ENCODE measurements around the gene SLC1A7.
"Not testable (repeated sequence)": the region's sequence is repeated elsewhere in the genome, so short reads cannot be mapped to it uniquely, and the experiment has no call there.

SLC1A7 gene
- total RNA-seq, result 0 reads per million in 3 experiments

GRCh38 chr1:53142226-53142853 lies at the start of gene SLC1A7:
Gene SLC1A7 (minus strand): TSS chr1:53142638. CDS start chr1:53142449, 189 bp downstream.
- no peak for DNase-seq

GRCh38 chr1:53190210-53190611 lies 47.8 kb upstream of the SLC1A7 start:
- no peak for DNase-seq

- DNase-seq, result no peak
Observed at GRCh38 chr1:53189061-53189460, 46.6 kb upstream of the SLC1A7 start.

DNA sequence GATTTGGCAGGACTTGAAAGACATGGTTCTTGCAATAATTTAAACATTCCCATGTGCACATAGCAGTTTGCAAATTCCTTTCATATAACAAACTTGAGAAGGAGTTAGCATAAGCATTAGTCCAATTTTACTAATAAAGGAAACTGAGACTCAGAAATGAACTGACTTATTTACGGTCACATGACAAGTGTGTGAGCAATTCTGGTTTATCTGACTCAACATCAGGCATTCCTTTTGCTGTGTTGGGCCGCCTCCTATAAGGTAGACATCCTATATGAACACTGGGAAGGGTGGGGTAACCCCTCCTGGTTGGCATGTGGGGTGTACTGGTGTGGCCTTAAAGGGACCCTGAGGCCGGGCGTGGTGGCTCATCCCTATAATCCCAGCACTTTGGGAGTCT lies 45.7 kb upstream of the SLC1A7 start:
- no peak for DNase-seq

DNA sequence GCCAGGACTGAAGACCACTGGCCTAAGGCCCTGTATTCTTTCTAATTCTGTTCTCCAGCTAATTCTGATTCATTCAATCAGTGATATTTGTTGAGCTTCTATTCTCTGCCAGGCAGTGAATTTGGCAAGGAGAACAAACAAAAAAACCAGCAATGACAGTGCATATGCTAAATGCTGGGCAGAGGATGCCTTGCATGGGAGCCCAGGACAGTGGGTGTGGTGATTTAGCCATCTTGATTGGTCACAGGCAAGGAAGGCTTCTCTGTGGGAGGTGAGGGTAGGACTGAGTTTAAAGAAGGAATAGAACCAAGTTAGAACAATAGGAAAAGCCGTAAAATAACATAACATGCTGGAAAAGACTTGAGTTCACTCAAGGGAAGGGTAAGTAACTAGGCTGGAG lies 45.0 kb upstream of the SLC1A7 start:
- no peak for DNase-seq

DNA sequence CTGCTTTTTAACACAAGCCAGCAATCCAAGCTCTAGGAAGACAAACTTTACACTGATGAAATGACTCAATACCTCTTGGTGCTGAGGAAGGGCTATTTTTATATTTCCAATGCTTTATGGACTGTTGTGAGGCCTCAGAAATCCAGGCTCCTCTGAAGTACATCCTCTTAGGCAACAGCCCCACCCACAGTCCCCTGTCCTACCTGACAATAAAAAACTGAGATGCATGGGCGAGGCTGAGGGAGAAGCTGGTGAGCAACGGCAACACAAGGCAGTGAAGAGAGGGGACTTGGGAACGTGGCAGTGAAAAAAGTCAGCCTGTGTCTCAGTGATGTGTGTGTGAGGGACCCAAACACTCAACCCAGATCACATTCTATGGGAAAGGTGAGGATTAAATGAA lies 44.1 kb upstream of the SLC1A7 start:
- no peak for DNase-seq

DNA sequence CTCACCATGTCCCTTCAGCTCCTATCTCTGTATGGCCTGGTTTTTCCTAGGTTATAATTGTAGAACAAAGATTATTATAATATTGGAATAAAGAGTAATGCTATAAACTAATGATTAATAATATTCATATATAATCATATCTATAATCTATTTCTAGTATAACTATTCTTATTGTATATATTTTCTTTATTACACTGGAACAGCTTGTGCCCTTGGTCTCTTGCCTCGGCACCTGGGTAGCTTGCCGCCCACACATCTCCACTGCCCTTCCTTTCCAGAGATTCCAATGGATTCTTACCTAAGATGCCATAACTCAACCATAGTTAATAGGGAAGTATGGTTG lies 43.5 kb upstream of the SLC1A7 start:
- DNase-seq, result not testable (repeated sequence)

DNA sequence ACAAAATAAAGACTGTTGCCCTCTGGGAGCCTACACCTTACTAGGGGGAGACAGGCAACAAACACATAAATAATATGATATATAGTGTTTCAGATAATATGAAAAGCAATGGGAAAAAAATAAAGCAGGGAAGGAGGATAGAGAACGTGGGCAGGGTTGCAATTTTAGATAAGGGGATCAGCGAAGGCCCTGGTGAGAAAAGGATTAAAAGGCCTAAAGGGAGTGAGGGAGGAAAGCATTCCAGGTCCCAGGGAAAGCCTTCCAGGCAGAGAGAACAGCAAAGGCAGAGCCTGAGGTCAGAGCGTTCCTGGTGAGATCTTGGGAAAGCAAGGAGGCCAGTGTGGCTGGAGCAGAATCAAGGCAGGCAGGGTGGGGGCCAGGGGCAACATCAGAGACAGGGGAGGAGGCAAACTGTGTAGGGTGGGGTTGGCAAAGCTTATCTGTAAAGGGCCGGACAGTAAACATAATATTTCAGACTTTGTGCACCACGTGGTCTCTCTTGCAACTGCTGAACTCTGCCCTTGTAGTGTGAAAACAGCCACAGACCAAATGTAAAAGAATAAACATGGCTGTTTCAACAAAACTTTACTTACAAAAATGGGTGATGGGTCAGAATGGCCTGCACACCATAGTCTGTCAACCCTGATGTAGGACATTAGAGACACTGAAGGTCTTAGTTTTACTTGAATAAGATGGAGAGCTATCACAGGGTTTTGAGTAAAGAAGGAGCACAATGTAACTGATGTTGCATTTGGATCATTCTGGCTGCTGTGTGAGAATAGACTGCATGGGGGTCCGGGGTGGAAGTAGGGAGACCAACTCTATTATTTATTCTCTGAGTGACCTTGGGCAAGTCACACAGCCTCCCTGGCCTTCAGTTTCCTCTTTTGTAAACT lies 40.9 kb upstream of the SLC1A7 start:
- DNase-seq, result no peak

DNA sequence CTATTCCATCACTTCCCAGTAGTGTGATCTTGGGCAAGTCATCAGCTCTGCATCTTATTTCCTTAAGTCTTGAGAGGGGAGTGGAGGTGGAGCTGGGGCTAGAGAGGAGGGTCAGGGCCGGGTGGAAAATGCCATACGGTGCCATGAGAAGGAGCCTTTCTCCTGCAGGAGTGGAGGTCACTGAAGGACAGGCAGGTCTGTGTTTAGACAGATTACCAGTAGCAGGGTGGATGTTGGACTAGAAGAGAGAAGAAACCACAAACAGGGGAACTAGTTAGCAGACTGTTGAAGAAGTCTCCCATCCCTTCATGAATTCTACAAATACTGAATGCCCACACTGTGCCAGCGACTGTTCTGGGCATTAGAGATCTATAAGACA lies 40.3 kb upstream of the SLC1A7 start:
- no peak for DNase-seq

DNA sequence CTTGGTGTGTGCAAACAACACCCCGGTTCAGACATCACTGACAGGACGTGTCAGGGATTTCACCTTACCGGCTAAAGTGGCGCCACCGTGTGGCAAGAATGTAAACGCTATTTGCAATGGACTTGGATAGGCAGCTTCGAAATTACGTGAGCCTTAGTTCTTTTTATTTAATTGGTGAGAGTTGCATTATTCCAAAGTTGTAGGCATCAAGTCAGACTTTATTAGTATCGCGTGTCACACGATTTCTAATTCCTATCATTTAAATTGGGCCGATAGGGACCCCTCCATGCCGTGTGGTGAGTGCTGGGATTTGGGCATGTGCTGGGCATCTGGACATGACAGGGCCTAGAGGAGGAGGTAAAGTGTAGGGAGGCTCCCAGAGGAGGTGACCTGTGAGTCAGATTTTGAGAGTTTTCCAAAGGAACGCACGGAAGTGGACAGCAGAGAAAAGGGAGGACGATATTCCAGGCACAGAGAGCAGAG lies 39.7 kb upstream of the SLC1A7 start:
- peak; percentile 59 for DNase-seq

DNA sequence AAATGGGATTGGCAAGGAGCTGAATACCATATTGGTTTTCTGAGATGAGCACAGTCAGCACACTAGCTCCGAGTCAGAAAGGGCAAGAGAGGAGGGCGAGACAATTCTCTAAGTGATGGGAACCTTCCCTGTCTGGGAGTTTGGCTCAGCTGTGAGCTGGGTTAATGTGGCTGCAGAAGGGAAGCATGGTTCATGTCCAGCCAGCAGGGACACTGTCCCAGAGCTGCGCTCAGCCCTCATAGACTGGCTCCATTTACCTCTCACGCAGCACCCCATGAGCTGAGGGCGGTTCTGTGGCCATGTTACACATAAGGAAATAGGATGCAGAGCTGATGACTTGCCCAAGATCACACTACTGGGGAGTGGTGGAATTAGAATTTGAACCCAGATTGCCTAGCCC lies 38.5 kb upstream of the SLC1A7 start:
- no peak for DNase-seq

GRCh38 chr1:53180226-53180625 lies 37.8 kb upstream of the SLC1A7 start:
- no peak for DNase-seq

DNA sequence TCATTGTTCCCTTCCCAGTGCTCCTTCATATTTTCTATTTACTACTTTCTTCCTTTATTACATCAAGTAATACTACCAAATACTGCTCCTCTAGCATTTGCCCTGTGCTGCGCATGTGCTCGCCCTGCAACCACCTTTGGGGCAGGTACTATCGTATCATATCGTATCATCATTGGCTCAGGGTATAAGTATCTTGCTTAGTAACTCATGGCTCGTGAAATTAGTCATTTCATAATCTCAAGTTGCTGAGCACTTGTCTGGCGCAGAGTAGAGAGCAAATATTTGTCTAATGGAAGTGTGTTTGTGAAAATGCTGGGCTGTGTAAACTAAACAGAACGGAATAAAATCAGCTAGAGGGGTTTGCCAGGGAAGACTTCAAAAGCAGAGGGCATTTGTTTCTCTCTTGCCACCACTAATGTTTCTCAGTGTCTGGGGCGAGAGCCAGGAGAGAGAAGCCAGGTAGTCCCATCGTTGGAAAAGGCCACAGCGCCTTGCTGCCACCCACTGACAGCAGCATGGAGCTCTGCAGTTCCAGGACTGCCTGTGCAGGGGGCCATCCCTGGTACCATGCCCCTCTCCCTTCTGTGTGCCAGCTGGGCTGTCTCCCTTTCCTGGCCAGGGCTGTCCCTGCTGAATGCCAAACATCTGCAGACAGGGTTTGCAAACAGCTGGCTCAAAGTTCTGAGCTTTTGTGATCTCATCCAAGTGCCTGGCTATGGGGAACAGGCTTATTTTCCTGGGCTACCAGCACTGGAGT lies 34.2 kb upstream of the SLC1A7 start:
- DNase-seq, result no peak

- no peak for DNase-seq
Observed at GRCh38 chr1:53174971-53175913, 32.8 kb upstream of the SLC1A7 start.

- no peak for DNase-seq
Observed at GRCh38 chr1:53172426-53173128, 30.1 kb upstream of the SLC1A7 start.

DNA sequence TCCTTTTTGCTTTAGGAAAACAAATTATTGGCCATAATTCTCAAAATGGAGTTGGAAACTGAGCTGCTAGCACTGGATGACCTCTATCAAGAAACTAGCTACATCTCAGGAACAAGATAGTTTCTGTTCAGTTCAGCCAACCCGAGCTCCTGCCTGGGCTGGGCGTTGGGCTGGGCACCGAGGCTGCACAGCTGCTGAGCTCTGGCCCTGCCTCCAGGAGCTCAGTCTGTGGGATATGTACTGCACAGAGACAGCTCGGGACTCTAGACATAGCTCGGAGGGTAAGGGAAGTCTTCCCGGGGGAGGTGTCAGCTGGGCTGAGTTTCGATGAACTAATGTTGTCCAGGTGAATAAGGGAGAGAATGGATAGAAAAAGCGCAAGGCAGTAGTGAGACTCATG lies 24.5 kb upstream of the SLC1A7 start:
- DNase-seq, result no peak

- DNase-seq, result no peak
Observed at GRCh38 chr1:53166366-53166765, 23.9 kb upstream of the SLC1A7 start.

DNA sequence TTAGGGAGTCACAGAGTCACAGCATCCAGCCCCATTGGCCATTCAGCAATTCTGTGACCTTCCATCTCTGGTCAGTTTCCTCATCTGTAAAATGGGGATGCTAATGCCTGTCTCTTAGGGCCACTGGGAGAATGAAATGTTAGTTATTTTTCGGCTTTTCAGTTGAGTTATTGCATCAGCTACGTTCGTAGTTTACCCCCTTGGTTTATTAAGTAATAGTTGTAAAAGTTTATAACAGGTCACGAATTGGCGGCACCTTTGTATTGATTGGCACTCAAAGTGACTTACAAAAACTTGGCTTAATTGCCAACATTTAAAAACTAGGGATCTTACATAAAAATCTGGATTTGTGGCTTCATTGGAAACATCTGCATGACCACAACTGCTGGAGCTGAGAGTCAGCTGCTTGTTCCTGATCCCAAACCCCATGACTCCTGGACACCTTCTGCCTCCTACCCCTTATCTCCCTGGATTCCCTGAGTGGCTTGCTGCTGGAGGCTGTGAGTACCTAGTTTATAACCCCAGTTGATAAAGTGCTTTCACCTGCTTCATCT lies 23.0 kb upstream of the SLC1A7 start:
- DNase-seq, result no peak

- no peak for DNase-seq
Observed at GRCh38 chr1:53163291-53163768, 20.9 kb upstream of the SLC1A7 start.

DNA sequence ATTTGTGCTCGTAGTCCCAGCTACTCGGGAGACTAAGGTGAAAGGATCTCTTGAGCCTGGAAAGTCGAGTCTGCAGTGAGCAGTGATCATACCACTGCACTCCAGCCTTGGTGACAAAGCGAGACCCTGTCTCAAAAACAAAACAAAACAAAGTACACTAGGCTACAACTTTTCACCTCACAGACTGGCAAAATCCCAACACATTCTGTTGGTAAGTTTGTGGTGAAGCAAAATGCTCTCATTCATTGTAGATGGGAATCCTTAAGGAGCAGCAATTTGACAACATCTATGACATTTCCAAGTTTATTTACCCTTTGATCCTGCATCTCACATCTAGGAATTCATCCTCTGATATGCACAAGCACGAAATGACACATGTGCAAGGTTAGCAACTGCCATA lies 20.2 kb upstream of the SLC1A7 start:
- DNase-seq, result no peak

- DNase-seq, result no peak
Observed at GRCh38 chr1:53160924-53161378, 18.5 kb upstream of the SLC1A7 start.
